Psoas muscle (tissue), 8 donors: ENCODE results near the gene SLC35B1. TPM values are rescaled to one million over a fixed set of nuclear protein-coding genes. Genes with fewer than 3 reads are reported as not detected.

Experiments used
- ATAC-seq, 4 donors: fragments of 200-7000 bp; cut with Tn5 transposase; one replicate each; pipeline ENCODE4 v1.9.1; 2020; ENCODE audit warnings: moderate library complexity in 3 of 4, mild to moderate bottlenecking in 2 of 4
- DNase-seq, 2 donors: peaks; one replicate each; pipeline ENCODE4 v3.0.0-alpha.2; 2020
- H3K27ac ChIP-seq: fragments of 200-600 bp; one replicate; pipeline ENCODE4 v1.8.0; 2022
- H3K27me3 ChIP-seq, 3 donors: fragments of 200-600 bp in 1 of 3; one replicate each; pipeline versions ENCODE4 v1.6.1 to v1.8.0; 2013 to 2022; ENCODE audit warnings: low read length in 2 of 3, mild to moderate bottlenecking in 2 of 3, moderate library complexity in 1 of 3; ENCODE audit not compliant: insufficient read depth in 3 of 3
- H3K36me3 ChIP-seq, 2 donors: fragments of 200-600 bp in 1 of 2; one replicate each; pipeline versions ENCODE4 v1.6.1 to v1.8.0; 2013 to 2022; ENCODE audit warnings: low read depth in 1 of 2, mild to moderate bottlenecking in 1 of 2, moderate library complexity in 1 of 2; ENCODE audit not compliant: insufficient read depth in 1 of 2
- H3K4me1 ChIP-seq: fragments of 200-600 bp; one replicate; pipeline ENCODE4 v1.8.0; 2022
- H3K4me3 ChIP-seq: fragments of 200-600 bp; one replicate; pipeline ENCODE4 v1.8.0; 2022; ENCODE audit warnings: mild to moderate bottlenecking
- H3K9me3 ChIP-seq: fragments of 200-600 bp; one replicate; pipeline ENCODE4 v1.8.0; 2022
- CTCF ChIP-seq: fragments of 200-600 bp; IDR thresholded peaks from one replicate; pipeline ENCODE4 v1.8.0; 2022; ENCODE audit warnings: antibody characterized with exemption
- whole genome bisulfite sequencing, 3 donors: extraction: QIAGEN DNeasy Blood & Tissue Kit; methylation state at CpG; one replicate each; pipeline versions ENCODE4 v1.1.6 to v1.1.7; 2013; 5-methylcytosine and 5-hydroxymethylcytosine counted together
- intact Hi-C, 2 donors: fragments of 100-400 bp; cut with DNase I; formaldehyde crosslinking; loops; one replicate each; pipeline versions ENCODE4 v1.11.0 to v1.14.2; 2022
- long read RNA-seq, 2 donors: library from polyadenylated mRNA; unstranded; transcript quantifications; one replicate each; pipeline ENCODE4 v2.0.0, GENCODE V29; 2021
- polyA plus RNA-seq, 3 donors: library from polyadenylated mRNA; stranded (reverse); fragments of 200-250 nt; gene quantifications; one replicate each; pipeline ENCODE4 v1.2.3, GENCODE V29; 2013
- total RNA-seq, 4 donors: library from RNA; stranded (reverse); fragmentation: NEBNext Ultra II Directional in 2 of 4; extraction: Animal tissue kit (Norgen Biotek cat#: 25700) in 2 of 4; gene quantifications; one replicate each; pipeline versions ENCODE4 v1.2.1 to v1.2.4, GENCODE V29; 2021 to 2023
- donor health status: healthy with polysubstance abuse.
- donor health status: DM: no; HTN: no; CAD: no; lungs with moderate emphysema.
- donor health status: Bipolar disorder and iron deficiency.
- donor health status: healthy.
- donor health status: DM: yes; HTN: yes; CAD: no.
- donor health status: DM: no; HTN: no; CAD: no.
- donor health status: DM: no; HTN: no; CAD: no.
- donor health status: DM: yes; HTN: yes; CAD: no.

Gene SLC35B1, protein sequence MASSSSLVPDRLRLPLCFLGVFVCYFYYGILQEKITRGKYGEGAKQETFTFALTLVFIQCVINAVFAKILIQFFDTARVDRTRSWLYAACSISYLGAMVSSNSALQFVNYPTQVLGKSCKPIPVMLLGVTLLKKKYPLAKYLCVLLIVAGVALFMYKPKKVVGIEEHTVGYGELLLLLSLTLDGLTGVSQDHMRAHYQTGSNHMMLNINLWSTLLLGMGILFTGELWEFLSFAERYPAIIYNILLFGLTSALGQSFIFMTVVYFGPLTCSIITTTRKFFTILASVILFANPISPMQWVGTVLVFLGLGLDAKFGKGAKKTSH
- total RNA-seq (10 to 100 TPM; 39.5 to 69.5 (median 60.9) TPM), polyA plus RNA-seq (10 to 100 TPM; 60.7 to 85.7 (median 83.5) TPM)
- long read RNA-seq, donor 1, transcript SLC35B1-220 (9 exons, 1,611 nt), result major isoform, 21 of 27 reads
- long read RNA-seq, donor 1, partial matches to known transcripts, result 0 of 27 reads
- long read RNA-seq, donor 1, other reads (novel, unspliced or antisense), result 2 of 27 reads
- long read RNA-seq, donor 2, transcript SLC35B1-209 (9 exons, 1,320 nt), result minor isoform, 15 of 67 reads
- long read RNA-seq, donor 2, transcript SLC35B1-220 (9 exons, 1,611 nt), result major isoform, 50 of 67 reads
- long read RNA-seq, donor 2, partial matches to known transcripts, result 1 of 67 reads
- long read RNA-seq, donor 2, other reads (novel, unspliced or antisense), result 1 of 67 reads

- peaks cover 19 to 47% of the 10 kb centered on the region in 2 donors for H3K36me3 ChIP-seq
- 1% methylated on average over 49 to 53 of the region's 53 CpGs for WGBS, 3 donors
- peak; percentile 99 to 100 (median 99) for ATAC-seq
- H3K27ac ChIP-seq, result peak within 1 kb of the TSS; percentile 98
- peak within 1 kb of the TSS; percentile 81 for H3K4me3 ChIP-seq
- H3K4me1 ChIP-seq, result peaks cover 9% of the 10 kb centered on the region
- H3K27me3 ChIP-seq, result no peaks in the 10 kb centered on the region
- peak; percentile 57 for TF ChIP-seq CTCF
- no peaks in the 10 kb centered on the region for H3K9me3 ChIP-seq
- intact Hi-C loops, result loop anchor here (5.0 to 10.0 kb wide), 4 partner anchors 69 to 273 kb away; partner anchors contain the start of gene KAT7 (in 1 of the 2)
- peak; percentile 100 for DNase-seq
These were observed at the start of gene SLC35B1 for GRCh38 chr17:49707608-49708514. SLC35B1 (minus strand) TSS chr17:49707964; CDS start chr17:49707833, 131 bp downstream.

GRCh38 chr17:49757151-49757777 is 49.5 kb upstream of the SLC35B1 start:
- DNase-seq (no peak), ATAC-seq (no peak)
- TF ChIP-seq CTCF, result no peak
- Histone ChIP-seq H3K9me3 (no peaks in the 10 kb centered on the region), H3K27me3 (no peaks in the 10 kb centered on the region), H3K27ac (no peak overlapping the region), H3K36me3 (no peaks in the 10 kb centered on the region), H3K4me1 (no peaks in the 10 kb centered on the region), H3K4me3 (no peak overlapping the region)
- intact Hi-C loops, result no loop called here
- 52 to 68% (median 56%) methylated on average over 6 of the region's 6 CpGs for WGBS, 3 donors

DNA sequence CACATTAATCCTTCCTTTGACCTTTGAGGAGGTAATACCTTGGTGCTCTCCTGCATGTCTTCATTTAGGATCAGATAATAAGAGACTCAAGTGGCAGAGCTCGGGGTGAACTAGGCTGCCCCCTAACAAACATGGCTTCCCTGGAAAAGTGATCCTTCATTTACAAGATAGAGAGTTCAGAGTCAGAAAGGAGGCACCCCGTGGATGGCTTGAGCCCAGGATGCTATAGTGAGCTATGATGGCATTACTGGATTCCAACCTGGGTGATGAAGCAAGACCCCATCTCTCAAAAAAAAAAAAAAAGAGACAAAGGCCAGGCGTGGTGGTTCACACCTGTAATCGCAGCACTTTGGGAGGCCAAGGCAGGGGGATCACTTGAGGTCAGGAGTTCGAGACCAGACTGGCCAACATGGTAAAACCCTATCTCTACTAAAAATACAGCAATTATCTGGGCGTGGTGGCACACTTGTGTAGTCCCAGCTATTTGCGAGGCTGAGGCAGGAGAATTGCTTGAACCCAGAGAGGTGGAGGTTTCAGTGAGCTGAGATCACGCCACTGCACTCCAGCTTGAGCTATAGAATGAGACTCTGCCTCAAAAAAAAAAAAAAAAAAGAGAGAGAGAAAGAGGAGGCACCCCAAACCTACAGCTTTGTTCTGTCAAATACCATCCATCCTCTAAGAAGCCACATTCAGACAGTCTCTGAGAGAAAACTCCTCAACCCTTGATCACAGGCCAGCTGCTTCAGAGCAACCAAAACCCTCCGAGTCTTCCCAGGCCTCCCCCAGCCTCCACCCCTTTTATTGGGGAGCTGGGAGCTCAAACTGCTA is 48.8 kb upstream of the SLC35B1 start:
- Histone ChIP-seq H3K27ac (no peak overlapping the region), H3K27me3 (no peaks in the 10 kb centered on the region), H3K4me1 (no peaks in the 10 kb centered on the region), H3K4me3 (no peak overlapping the region), H3K9me3 (no peaks in the 10 kb centered on the region), H3K36me3 (no peaks in the 10 kb centered on the region)
- TF ChIP-seq CTCF, result no peak
- WGBS, 3 donors, result 87 to 90% (median 87%) methylated on average over 9 of the region's 9 CpGs
- DNase-seq (no peak), ATAC-seq (no peak)
- intact Hi-C loops, result no loop called here
